NCI-H510A (cell line): ENCODE results near the gene TRIM40.
"Not testable (repeated sequence)": the region's sequence is repeated elsewhere in the genome, so short reads cannot be mapped to it uniquely, and the experiment has no call there.

ENCODE experiments used
- DNase-seq: peaks from one replicate; lab custom pipeline; 2025; lab: John Stamatoyannopoulos, UW

The TRIM40 gene

DNA sequence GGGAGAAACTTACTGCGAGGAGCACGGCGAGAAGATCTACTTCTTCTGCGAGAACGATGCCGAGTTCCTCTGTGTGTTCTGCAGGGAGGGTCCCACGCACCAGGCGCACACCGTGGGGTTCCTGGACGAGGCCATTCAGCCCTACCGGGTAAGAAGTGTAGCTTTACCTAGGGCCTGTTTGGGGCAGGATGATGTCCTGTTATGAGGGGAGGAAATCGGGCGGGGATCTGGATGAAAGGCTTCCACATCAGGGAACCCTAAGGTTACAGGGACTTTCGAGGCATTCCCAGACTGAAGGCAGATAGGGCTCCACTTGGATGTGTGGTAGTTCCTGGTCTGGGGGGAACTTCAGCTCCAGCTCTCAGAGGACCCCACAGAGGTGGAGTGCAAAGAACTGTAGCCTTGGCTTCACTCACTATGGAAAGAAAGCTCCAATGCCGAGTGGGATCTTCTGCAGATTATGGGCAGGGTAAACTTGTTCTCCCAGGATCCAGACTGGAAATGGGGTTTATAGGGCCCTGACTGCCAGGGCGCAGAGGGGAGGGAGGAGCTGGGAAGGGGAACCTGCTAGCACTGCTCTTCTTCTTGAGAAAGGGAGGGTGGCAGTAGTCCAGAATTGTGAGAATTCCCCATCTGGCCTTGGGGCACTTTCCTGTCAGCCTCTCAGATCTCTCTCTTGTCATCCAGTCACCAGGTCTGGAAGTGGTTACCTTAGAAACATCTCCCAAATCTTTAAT is 28.1 kb downstream of the TRIM40 start:
- DNase-seq: no peak

DNA sequence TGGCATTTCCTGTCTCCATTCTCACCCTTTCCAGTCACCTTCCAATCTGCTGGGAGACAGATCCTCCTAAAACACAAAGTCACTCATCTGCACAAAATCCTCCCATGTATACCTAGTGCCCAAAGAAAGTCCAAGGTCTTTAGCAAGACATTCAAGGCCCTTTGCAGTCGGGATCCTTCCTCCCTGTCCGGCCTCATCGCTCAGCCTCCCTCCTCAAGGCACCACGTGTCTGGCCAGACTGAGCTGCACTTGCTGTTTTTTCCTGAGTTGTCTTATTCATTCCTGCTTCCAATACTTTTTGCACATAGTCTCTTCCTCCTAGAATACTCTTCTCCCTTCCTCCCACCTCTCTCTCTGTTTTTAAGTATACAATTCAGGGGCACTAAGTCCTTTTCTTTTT is 28.8 kb downstream of the TRIM40 start:
- DNase-seq: no peak

DNA sequence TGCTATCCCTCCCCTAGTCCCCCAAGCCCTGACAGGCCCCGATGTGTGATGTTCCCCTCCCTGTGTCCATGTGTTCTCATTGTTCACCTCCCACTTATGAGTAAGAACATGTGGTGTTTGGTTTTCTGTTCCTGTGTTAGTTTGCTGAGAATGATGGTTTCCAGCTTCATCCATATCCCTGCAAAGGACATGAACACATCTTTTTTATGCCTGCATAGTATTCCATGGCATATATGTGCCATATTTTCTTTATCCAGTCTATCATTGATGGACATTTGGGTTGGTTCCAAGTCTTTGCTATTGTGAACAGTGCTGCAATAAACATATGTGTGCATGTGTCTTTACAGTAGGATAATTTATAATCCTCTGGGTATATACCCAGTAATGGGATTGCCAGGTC is 29.3 kb downstream of the TRIM40 start:
- not testable (repeated sequence) for DNase-seq

DNA sequence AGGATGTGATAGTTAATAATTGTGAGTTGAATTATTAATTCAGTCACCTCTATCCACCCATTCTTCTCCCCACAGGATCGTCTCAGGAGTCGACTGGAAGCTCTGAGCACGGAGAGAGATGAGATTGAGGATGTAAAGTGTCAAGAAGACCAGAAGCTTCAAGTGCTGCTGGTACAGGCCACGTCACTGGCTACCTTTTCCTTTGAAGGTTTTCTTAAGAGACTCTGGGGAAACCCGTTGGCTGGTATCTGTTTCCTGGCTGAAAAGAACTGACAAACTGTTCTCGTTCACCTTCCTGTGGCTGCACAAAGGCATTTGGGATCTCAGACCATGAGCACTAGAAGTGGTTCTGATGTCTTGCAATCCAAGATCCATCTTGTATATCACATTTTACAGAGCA is 31.2 kb downstream of the TRIM40 start:
- no peak for DNase-seq

DNA sequence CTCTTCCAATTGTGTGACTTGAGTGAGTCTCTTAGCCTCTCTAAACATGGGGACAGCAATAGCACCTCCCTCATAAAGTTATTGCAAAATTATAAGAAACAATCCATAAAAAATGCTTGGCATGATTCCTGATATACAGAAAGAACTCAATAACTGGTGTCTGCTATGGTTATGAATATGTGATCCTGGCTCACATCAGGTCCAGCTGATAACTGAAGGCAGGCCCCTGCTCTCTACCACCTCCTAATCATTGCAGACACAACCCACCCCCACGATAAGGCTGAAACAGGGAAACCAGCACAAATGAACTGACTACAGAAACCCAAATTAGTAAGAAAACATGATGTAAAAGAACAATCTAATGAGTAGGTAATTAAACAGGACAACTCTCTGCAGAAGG is 32.8 kb downstream of the TRIM40 start:
- no peak for DNase-seq

DNA sequence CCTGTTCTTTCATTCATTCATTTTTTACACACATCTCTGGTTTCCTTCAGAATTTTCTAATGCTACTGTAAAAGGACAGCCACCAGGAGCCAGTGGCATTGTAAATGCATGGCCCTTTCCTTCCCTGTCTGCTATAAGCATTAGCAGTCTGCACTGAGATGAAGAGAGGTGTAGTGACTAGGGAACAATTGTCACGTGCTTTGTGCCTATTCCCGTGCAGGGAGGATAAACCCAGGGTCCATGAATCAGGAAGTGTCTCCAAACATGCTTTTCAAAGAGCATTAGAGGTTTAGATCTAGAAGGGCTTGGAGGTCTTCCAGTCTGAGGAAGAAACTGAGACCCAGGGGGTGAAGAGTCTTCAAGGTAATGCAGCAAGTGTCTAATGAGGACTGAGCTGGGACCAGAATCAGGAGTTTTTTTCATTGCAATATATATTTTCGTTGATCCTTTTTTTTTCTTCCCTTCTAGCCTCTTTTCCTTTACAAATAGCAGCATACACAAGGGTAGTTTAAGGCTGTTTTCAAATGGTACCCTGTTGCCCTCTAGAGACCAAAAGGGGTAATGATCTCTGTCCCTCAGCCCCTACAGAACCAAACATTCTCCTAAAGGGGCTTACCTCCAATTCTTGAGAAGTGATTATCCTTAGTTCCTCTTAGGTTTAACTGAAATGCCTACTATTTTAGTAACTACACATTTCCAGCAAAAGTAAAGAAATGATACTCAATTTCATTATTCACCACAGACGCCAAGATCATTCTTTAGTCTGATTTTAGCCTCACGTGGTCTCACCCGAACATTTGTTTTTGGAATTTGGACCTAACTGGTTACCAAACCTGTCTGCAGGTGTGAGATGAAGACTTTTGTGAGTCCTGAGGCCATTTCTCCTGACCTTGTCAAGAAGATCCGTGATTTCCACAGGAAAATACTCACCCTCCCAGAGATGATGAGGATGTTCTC is 34.0 kb downstream of the TRIM40 start:
- no peak for DNase-seq

DNA sequence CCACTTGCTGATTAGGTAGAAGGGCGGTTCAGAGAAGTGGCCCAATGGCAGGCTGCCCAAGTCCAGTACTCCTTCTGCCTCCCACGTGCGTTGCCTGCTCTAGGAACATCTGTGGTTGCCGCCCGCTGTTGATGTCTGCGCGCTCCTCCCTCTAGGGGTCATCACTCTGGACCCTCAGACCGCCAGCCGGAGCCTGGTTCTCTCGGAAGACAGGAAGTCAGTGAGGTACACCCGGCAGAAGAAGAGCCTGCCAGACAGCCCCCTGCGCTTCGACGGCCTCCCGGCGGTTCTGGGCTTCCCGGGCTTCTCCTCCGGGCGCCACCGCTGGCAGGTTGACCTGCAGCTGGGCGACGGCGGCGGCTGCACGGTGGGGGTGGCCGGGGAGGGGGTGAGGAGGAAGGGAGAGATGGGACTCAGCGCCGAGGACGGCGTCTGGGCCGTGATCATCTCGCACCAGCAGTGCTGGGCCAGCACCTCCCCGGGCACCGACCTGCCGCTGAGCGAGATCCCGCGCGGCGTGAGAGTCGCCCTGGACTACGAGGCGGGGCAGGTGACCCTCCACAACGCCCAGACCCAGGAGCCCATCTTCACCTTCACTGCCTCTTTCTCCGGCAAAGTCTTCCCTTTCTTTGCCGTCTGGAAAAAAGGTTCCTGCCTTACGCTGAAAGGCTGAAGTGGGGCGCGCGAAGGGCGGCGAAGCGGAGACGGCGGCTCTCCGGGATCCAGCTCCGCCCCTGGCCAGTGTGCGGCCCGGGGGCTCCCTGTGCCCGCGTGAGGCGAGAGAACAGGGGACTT is 35.9 kb downstream of the TRIM40 start:
- DNase-seq: no peak

DNA sequence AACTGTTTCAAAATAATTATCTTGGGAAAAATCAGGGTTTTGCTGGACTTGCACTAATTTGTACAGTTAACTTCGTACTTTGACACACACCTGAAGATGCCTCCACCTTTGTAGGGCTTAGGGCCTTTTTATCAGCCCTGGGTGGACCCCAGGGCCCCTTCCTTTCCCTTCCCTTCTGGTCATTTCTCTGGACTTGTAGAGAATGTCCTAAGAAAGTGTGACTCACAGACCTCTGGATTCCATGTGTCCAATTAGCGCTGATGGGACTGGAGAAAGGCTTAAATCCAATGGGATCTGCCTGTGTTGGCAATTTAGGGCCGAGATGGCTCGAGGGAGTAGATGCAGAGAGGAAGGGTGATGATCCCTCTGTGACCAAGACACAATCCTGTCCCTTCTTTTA is 36.7 kb downstream of the TRIM40 start:
- no peak for DNase-seq

DNA sequence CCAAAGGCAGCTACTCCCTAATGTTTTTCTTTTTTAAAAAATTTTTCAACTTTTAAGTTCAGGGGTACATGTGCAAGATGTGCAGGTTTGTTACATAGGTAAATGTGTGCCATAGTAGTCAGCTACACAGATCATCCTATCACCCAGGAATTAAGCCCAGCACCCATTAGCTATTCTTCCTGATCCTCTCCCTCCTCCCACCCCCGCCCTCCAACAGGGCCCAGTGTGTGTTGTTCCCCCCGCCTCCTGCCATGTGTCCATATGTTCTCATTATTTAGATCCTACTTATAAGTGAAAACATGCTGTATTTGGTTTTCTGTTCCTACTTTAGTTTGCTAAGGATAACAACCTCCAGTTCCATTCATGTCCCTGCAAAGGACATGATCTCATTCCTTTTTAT is 39.8 kb downstream of the TRIM40 start:
- no peak for DNase-seq

DNA sequence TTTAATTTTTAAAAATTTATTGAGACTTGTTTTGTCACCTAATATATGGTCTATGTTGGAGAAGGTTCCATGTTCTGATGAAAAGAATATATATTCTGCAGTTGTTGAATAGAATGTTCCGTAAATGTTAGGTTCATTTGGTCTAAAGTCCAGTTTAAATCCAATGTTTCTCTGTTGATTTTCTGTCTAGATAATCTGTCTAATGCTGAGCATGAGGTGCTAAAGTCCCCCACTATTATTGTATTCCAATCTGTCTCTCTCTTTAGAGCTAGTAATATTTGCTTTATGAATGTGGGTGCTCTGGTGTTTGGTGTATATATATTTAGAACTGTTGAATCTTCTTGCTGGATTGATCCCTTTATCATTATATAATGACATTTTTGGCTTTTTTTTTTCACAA is 42.9 kb downstream of the TRIM40 start:
- no peak for DNase-seq

DNA sequence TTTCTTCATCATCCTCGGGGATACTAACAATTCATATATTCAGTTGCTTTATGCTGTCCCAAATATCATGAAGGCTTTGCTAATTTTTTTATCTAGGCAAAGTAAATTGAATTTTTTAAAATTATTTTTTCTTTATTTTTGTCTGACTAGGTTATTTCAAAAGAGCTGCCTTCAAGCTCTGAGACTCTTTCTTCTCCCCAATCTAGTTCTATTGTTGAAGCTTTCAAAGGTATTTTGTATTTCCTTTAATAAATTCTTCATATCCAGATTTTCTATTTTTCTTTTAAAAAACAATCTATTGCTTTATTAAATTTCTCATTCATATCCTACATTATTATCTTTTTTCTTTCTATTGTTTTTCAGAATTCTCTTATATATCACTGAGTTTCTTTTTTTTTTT is 44.2 kb downstream of the TRIM40 start:
- DNase-seq: no peak

DNA sequence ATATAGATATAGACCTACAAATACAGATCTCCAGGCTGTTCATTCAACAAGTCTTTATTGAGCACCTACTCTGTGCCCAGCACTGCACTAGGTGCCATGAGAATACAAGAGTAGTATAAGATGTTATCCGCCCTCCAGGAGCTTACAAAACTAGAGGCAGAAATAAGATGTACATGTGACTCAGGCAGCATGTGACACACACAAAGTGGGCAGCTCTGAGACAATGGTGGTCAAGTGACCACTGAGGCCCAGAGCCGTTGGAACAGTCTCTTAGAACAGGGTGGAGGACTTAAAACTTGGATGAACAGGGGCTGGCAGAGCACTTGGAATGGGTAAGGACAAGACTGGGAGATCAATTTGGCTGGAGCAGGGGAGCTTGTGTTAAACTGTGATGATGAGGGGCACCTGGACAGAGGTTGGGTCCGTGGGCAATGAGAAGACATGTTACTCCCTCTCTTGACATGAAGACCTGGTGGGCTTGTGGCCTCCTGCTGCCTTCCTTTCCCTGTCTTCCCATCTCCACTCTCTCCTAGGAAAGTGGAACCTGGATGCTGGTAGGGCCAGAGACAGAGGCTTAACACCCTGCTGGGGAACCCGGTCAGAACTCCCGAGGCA is 48.6 kb downstream of the TRIM40 start:
- no peak for DNase-seq

DNA sequence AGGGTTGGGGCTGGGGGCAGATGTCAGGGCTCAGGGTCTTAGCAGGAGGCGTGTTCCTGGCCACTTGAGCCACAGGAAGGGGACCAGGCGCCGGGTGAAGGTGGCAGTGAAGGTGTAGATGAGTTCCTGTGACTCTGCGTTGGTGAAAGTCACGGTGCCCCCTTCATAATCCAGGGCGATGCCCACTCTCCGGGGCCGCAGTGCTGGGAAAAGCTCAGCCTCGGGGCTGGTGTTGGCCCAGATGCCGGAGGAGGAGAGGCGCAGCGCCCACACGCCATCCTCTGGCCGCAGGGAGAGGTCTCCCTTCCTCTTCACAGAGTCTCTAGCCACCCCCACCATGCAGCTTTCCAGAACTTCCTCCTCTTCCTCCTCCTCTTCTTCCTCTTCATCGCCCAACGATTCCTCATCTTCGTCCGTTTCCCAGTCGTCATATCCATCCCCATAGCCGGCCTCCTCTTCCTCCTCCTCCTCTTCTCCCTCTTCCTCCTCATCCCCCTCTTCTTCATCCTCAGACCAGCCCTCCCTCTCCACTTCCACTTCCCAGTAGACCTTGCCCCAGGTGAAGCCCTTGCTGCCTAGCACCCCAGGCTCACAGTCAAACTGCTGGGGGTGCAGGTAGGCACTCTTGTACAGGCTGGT is 50.0 kb downstream of the TRIM40 start:
- DNase-seq: no peak

DNA sequence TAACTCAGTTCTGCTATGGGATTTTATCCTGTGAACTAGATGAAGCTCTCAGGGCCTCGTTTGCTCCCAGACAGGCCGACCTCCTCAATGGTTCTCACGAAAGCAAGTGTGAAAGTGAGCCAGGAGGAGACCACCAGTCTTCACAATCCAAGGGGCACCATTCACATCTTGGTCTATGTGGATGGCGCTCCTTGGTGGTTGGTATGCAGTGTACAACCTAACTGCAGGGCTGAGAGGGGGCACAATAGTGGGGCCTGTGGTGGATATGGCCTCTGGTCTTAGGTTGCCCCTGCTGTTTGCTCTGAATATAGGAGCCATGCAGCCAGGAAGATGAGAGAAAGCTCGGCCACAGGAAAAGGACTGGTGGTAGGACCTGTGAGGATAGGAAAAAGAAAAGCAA is 52.6 kb downstream of the TRIM40 start:
- no peak for DNase-seq

DNA sequence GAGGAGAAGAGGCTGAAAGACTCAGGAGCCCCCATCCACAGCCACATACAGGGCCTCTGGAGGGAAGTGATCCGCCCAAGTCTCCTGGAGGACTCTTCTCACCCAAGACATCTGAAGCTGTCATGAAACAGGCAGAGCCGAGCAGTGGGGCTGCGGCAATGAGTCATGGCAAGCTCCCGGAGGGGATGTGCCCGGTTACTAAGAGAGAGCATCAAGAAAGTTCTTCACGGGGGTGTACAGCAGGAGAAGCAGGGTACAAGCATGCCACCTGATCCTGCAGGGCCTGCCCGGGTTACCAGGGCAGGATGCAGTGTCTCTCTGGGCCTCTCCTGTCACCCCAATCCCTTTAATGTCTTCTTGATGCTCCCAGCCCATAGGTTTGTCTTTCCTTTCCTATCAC is 56.1 kb downstream of the TRIM40 start:
- DNase-seq: no peak

DNA sequence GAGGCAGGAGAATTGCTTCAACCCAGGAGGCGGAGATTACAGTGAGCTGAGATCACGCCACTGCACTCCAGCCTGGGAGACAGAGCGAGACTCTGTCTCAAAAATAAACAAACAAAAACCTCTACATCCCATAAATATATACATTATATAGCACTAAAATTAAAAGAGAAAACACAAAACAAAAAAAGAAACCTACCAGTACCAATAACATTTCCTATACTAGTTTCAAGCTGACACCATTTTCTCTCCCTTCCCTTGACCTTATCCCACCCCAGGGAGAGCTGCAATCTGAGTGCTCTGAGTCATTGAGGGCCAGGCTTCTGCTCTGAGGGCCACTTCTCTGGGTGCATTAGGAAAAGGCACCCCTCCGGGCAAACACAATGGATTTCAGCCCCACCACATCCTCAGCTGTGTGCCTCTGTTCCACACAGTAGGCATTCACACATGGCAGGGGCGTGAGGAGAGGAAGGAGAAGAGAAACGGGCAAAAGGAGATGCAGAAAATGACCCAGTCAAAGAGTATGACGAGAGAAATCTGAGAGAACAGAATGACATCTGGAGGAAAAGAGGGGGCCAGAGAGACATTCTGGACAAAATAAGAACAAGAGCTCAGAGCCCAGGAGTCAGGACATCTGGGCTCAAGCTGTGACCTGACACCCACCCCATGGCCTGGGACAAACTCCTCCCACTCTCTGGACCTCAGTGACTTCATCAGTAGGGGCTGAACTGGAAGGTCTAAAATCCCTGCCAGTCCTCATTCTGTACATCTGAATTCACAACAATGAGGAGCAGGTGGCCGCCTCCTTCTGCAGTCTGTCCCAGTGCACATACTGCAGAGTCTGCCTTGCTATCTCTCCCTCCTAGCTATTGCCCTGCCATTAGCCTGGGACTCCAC is 59.1 kb downstream of the TRIM40 start:
- no peak for DNase-seq

DNA sequence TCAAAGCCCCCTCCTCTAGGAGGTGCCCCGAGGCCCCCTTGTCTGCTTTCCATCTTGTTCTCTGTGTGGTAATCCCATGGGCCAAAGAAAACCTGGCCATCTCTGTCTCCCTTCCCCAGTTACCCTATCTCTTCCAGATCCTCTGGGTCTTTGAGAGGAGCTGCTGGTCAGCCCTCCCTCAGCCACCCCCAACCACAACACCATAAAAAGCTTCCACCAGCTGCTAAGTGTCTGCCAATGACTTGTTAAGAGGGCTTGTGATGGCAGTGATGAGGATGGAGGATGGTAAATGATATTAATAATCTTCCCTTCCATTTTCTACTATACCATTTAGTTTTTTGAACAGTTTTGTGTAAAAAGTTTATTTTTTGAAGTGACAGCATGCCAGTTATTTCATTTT is 60.0 kb downstream of the TRIM40 start:
- DNase-seq: no peak

DNA sequence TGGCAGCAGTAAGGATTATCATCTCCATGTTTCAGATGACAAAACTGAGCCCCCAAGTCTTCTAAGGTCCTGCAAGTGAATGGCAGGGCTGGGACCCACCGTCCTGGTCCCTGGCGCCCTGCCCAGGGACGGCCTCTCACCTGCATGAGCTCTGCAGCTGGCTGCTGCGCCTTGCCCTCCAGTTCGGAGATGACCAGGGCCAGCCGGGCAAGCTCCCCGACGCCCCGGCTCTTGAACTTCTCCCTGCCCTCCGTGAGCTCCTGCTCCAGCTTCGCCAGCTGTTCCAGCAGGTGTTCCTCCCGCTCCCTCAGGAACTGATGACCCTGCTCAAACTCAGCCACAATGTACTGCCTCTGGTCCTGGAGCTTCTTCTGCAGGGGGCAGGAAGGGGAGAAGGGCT is 60.4 kb downstream of the TRIM40 start:
- no peak for DNase-seq
